Ureter (tissue), 1 donor: Measurements from ENCODE around the gene ADCYAP1. TPM values are rescaled to one million over a fixed set of nuclear protein-coding genes. Genes with fewer than 3 reads are reported as not detected.

Experiments
- total RNA-seq: library from RNA; stranded (reverse); gene quantifications from one replicate; pipeline ENCODE4 v1.2.4, GENCODE V29; 2023
- donor health status: DM: yes; HTN: yes; CAD: no.

ADCYAP1 gene
- total RNA-seq, 1 donor from 2014 or later = 0.18 TPM

Other genes with a start within 250 kb of the ADCYAP1 start
- gene TYMS, start 247.2 kb upstream of the ADCYAP1 start, total RNA-seq = 5.1 TPM
- gene ENOSF1, start 192.2 kb upstream of the ADCYAP1 start, total RNA-seq = 221 TPM
- gene YES1, start 92.6 kb upstream of the ADCYAP1 start, total RNA-seq = 42.0 TPM